T-helper 9 cell (primary cell): Measurements from ENCODE around the gene SCYGR1.
"Not testable (repeated sequence)": the region's sequence is repeated elsewhere in the genome, so short reads cannot be mapped to it uniquely, and the experiment has no call there.

ENCODE experiments used
- DNase-seq: peaks from one replicate; pipeline ENCODE4 v3.0.0-alpha.2; 2020

Gene SCYGR1

GRCh38 chr2:227368574-227368973 is 19.2 kb downstream of the SCYGR1 start:
- DNase-seq = no peak

DNA sequence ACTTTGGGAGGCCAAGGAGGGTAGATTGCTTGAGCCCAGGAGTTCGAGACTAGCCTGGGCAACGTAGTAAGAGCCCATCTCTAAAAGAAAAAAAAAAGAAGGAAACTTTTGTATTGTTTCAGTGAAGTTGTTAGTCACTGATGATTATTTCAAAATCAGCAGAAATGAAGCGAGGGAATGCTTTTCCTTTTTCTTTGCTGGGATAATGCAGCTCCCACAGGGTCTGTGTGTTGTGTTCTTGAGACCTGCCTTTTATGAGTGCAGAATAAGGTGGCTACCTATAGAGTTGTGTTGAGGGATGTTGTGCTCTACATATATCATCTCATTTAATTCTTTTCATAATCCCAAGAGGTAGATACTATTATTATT is 20.3 kb downstream of the SCYGR1 start:
- DNase-seq = no peak

- DNase-seq = no peak
These were observed 20.9 kb downstream of the SCYGR1 start for GRCh38 chr2:227366769-227367426.

DNA sequence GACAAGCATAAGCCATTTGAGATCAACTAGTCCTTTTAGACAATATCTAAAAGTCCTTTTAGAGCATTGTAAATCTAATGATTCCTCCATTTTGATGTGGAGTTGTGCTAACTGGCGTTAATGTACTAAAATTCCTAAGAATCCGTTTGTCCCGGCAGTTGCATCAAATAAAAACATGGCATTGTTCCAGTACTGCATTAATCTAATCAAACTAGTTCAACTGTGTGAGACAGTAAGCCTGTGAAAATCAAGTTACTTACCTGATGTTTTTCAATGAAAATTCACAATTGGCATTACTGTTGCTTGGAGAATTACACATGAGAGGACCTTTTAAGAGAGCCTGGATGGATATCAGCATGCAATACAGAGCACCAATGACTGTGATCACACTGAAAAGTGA is 21.9 kb downstream of the SCYGR1 start:
- DNase-seq = no peak

DNA sequence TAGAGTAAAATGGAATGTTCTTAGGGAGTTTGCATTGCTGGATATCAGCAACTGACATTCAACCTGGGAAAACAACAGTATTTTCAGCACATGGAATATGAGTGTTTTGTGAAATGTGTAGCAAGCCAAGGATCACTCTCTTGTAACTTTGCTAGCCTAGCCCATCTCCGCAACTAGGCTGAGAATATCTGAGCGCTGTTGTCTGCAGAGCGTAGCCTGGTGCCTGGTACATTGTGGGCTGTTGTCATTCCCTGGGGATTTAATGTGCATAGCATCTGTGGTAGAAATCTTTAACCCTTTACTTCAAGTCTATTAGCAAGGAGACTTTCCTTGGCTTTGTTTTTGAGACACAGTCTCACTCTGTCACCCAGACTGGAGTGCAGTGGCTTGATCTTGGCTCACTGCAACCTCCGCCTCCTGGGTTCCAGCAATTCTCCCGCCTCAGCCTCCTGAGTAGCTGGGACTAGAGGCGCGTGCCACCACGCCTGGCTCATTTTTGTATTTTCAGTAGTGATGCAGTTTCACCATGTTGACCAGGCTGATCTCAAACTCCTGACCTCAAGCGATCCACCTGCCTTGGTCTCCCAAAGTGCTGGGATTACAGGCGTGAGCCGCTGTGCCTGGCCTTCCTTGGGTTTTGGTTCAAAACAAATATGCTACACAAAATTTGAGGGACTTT is 23.0 kb downstream of the SCYGR1 start:
- DNase-seq = not testable (repeated sequence)

- DNase-seq = no peak
These were observed 24.0 kb downstream of the SCYGR1 start for GRCh38 chr2:227363756-227364155.

- no peak for DNase-seq
These were observed 27.4 kb downstream of the SCYGR1 start for GRCh38 chr2:227360351-227360750.

- no peak for DNase-seq
These were observed 36.1 kb downstream of the SCYGR1 start for GRCh38 chr2:227351639-227352038.

- DNase-seq = no peak
These were observed 37.6 kb downstream of the SCYGR1 start for GRCh38 chr2:227349989-227350612.

DNA sequence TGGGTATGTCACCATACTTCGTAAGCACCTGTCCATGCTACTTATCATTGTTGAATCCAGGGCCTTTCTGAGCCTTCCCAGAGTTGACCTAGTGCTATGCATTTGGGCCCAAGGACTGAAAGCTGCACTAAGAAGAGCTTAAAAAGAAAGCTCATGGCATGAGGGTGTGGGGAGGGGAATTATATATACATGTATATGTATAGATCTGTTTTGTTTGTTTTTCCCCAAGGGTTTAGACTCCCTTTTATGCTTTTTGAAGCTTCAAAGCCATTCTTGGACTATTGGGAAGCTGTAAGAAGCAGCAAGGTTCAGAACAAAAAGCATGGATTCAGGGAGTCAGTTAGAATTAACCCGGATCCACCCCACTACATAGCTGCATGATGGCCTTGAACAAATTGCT is 39.4 kb downstream of the SCYGR1 start:
- DNase-seq = no peak

- DNase-seq = no peak
These were observed 40.6 kb downstream of the SCYGR1 start for GRCh38 chr2:227347117-227347516.

- no peak for DNase-seq
These were observed 43.5 kb downstream of the SCYGR1 start for GRCh38 chr2:227344231-227344630.

- no peak for DNase-seq
These were observed 46.2 kb downstream of the SCYGR1 start for GRCh38 chr2:227341553-227341952.

- DNase-seq = no peak
These were observed 47.6 kb downstream of the SCYGR1 start for GRCh38 chr2:227340106-227340505.

DNA sequence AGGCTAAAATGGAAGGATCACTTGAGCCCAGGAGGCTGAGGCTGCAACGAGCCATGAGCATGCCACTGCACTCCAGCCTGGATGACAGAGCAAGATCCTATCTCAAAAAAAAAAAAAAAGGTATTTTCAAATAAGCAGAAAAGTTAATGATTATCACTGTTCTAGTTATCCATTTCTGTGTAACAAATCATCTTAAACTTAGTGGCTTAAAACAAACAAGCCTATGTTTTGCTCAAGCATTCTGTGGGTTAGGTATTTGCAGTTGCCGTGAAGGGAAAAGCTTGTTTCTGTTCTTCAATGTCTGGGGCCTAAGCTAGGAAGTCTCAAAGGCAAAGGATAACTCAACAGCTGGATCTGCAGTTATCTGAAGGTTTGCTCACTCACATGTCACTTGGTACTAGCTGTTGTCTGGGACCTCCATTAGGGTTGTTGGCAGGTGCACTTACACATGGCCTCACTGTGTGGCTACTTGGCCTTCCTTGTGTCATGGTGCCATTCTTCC is 48.6 kb downstream of the SCYGR1 start:
- no peak for DNase-seq
